GM12891 (cell line): Measurements from ENCODE around the gene SAV1.

Experiments
- POLR2A ChIP-seq: IDR thresholded peaks from 2 replicates; pipeline ENCODE4 v1.6.1; 2011; ENCODE audit warnings: low read depth, low read length, control low read depth
- POLR2AphosphoS5 ChIP-seq: IDR thresholded peaks from 2 replicates; pipeline ENCODE4 v1.6.1; 2011; ENCODE audit warnings: low read depth, low read length, control low read depth
- TAF1 ChIP-seq: IDR thresholded peaks from 2 replicates; pipeline ENCODE4 v1.6.1; 2011; ENCODE audit warnings: low read depth, low read length, control low read depth

- TF ChIP-seq POLR2AphosphoS5 (no peak), TAF1 (no peak), POLR2A (no peak)
Observed at GRCh38 chr14:50669441-50669986, 1.4 kb upstream of the SAV1 start.
